ENCODE results near the gene MYO5B.
"Not testable (repeated sequence)": the region's sequence is repeated elsewhere in the genome, so short reads cannot be mapped to it uniquely, and the experiment has no call there.

The MYO5B gene

GRCh38 chr18:49811151-49811938 lies 383.6 kb downstream of the MYO5B start:
- TF ChIP-seq EZH2phosphoT487 (conservative IDR thresholded peaks at IDR 0.05; ENCODE audit: low read length) (no peak), CTCF (IDR thresholded peaks at IDR 0.05; ENCODE audit: insufficient read depth, low read length, poor library complexity, severe bottlenecking) (no peak)
- no peak overlapping the region for H2AFZ ChIP-seq (ENCODE audit: low read depth, low read length, severe bottlenecking)
- peaks cover 5% of the 10 kb centered on the region; the same call in 1 of the 2 replicates for H3F3A ChIP-seq (ENCODE audit: insufficient read depth)
- H3K4me2 ChIP-seq (ENCODE audit: low read depth, low read length, poor library complexity, severe bottlenecking): peak overlapping the region; percentile 83
- H3K27ac ChIP-seq (ENCODE audit: low read depth, low read length): peak overlapping the region; percentile 9; the same call in 1 of the 2 replicates
- H3K9me3 ChIP-seq (ENCODE audit: insufficient read depth, low read length): peaks cover 6% of the 10 kb centered on the region; the same call in 1 of the 2 replicates
- H3K9me2 ChIP-seq (replicated peaks; ENCODE audit: insufficient read depth, low read length): no peaks in the 10 kb centered on the region
- no peaks in the 10 kb centered on the region for H3K27me3 ChIP-seq (ENCODE audit: low read length)
- peaks cover 65% of the 10 kb centered on the region for H3K79me2 ChIP-seq (ENCODE audit: insufficient read depth, low read length)
- H3K4me3 ChIP-seq (ENCODE audit: insufficient read depth, low read length, poor library complexity, severe bottlenecking): no peak overlapping the region
- peaks cover 9% of the 10 kb centered on the region; the same call in 1 of the 2 replicates for H3K36me3 ChIP-seq (ENCODE audit: low read length)
- H4K20me1 ChIP-seq (ENCODE audit: low read depth, low read length): no peaks in the 10 kb centered on the region
- peak overlapping the region; percentile 82; the same call in 1 of the 2 replicates for H3K9ac ChIP-seq (ENCODE audit: low read length)

- H3K4me3 ChIP-seq (ENCODE audit: insufficient read depth, low read length, poor library complexity, severe bottlenecking); H3F3A ChIP-seq (ENCODE audit: insufficient read depth); H3K27me3 ChIP-seq (ENCODE audit: low read length); H3K9me3 ChIP-seq (ENCODE audit: insufficient read depth, low read length); H3K9me2 ChIP-seq (replicated peaks; ENCODE audit: insufficient read depth, low read length); H3K27ac ChIP-seq (ENCODE audit: low read depth, low read length); H2AFZ ChIP-seq (ENCODE audit: low read depth, low read length, severe bottlenecking); H4K20me1 ChIP-seq (ENCODE audit: low read depth, low read length); H3K36me3 ChIP-seq (ENCODE audit: low read length); H3K9ac ChIP-seq (ENCODE audit: low read length); H3K4me2 ChIP-seq (ENCODE audit: low read depth, low read length, poor library complexity, severe bottlenecking): not testable (repeated sequence)
- peaks cover 91% of the 10 kb centered on the region for H3K79me2 ChIP-seq (ENCODE audit: insufficient read depth, low read length)
These were observed 386.3 kb downstream of the MYO5B start for GRCh38 chr18:49808553-49809191.

GRCh38 chr18:49804096-49804495 lies 390.9 kb downstream of the MYO5B start:
- no peaks in the 10 kb centered on the region for H3K9me3 ChIP-seq (ENCODE audit: insufficient read depth, low read length)
- H3K9ac ChIP-seq (ENCODE audit: low read length): no peak overlapping the region
- H2AFZ ChIP-seq (ENCODE audit: low read depth, low read length, severe bottlenecking): no peak overlapping the region
- H3K27ac ChIP-seq (ENCODE audit: low read depth, low read length): no peak overlapping the region
- peaks cover 7% of the 10 kb centered on the region; the same call in 1 of the 2 replicates for H4K20me1 ChIP-seq (ENCODE audit: low read depth, low read length)
- H3F3A ChIP-seq (ENCODE audit: insufficient read depth): no peaks in the 10 kb centered on the region
- H3K4me2 ChIP-seq (ENCODE audit: low read depth, low read length, poor library complexity, severe bottlenecking): no peak overlapping the region
- H3K36me3 ChIP-seq (ENCODE audit: low read length): peaks cover 10% of the 10 kb centered on the region; the same call in 1 of the 2 replicates
- no peak overlapping the region for H3K4me3 ChIP-seq (ENCODE audit: insufficient read depth, low read length, poor library complexity, severe bottlenecking)
- TF ChIP-seq EZH2phosphoT487 (conservative IDR thresholded peaks at IDR 0.05; ENCODE audit: low read length): no peak
- TF ChIP-seq CTCF (IDR thresholded peaks at IDR 0.05; ENCODE audit: insufficient read depth, low read length, poor library complexity, severe bottlenecking): no peak
- H3K27me3 ChIP-seq (ENCODE audit: low read length): no peaks in the 10 kb centered on the region
- peaks cover 60% of the 10 kb centered on the region for H3K79me2 ChIP-seq (ENCODE audit: insufficient read depth, low read length)
- no peaks in the 10 kb centered on the region for H3K9me2 ChIP-seq (replicated peaks; ENCODE audit: insufficient read depth, low read length)

GRCh38 chr18:49802623-49803022 lies 392.3 kb downstream of the MYO5B start:
- peaks cover 7% of the 10 kb centered on the region; the same call in 1 of the 2 replicates for H4K20me1 ChIP-seq (ENCODE audit: low read depth, low read length)
- no peak overlapping the region for H3K4me3 ChIP-seq (ENCODE audit: insufficient read depth, low read length, poor library complexity, severe bottlenecking)
- no peaks in the 10 kb centered on the region for H3K9me2 ChIP-seq (replicated peaks; ENCODE audit: insufficient read depth, low read length)
- H3K9ac ChIP-seq (ENCODE audit: low read length): no peak overlapping the region
- H3K9me3 ChIP-seq (ENCODE audit: insufficient read depth, low read length): no peaks in the 10 kb centered on the region
- no peaks in the 10 kb centered on the region for H3F3A ChIP-seq (ENCODE audit: insufficient read depth)
- H3K27me3 ChIP-seq (ENCODE audit: low read length): no peaks in the 10 kb centered on the region
- H2AFZ ChIP-seq (ENCODE audit: low read depth, low read length, severe bottlenecking): no peak overlapping the region
- no peak overlapping the region for H3K4me2 ChIP-seq (ENCODE audit: low read depth, low read length, poor library complexity, severe bottlenecking)
- peaks cover 47% of the 10 kb centered on the region for H3K79me2 ChIP-seq (ENCODE audit: insufficient read depth, low read length)
- TF ChIP-seq CTCF (IDR thresholded peaks at IDR 0.05; ENCODE audit: insufficient read depth, low read length, poor library complexity, severe bottlenecking) (no peak), EZH2phosphoT487 (conservative IDR thresholded peaks at IDR 0.05; ENCODE audit: low read length) (no peak)
- no peak overlapping the region for H3K27ac ChIP-seq (ENCODE audit: low read depth, low read length)
- peaks cover 20% of the 10 kb centered on the region; the same call in 1 of the 2 replicates for H3K36me3 ChIP-seq (ENCODE audit: low read length)

GRCh38 chr18:49800491-49800890 lies 394.5 kb downstream of the MYO5B start:
- H4K20me1 ChIP-seq (ENCODE audit: low read depth, low read length); H3K4me2 ChIP-seq (ENCODE audit: low read depth, low read length, poor library complexity, severe bottlenecking); H3K9ac ChIP-seq (ENCODE audit: low read length); H3K9me3 ChIP-seq (ENCODE audit: insufficient read depth, low read length); H3K27me3 ChIP-seq (ENCODE audit: low read length); H3K9me2 ChIP-seq (replicated peaks; ENCODE audit: insufficient read depth, low read length); H3K27ac ChIP-seq (ENCODE audit: low read depth, low read length); H2AFZ ChIP-seq (ENCODE audit: low read depth, low read length, severe bottlenecking); H3K4me3 ChIP-seq (ENCODE audit: insufficient read depth, low read length, poor library complexity, severe bottlenecking); H3F3A ChIP-seq (ENCODE audit: insufficient read depth): not testable (repeated sequence)
- Histone ChIP-seq H3K36me3 (ENCODE audit: low read length) (peaks cover 36% of the 10 kb centered on the region; the same call in 1 of the 2 replicates), H3K79me2 (ENCODE audit: insufficient read depth, low read length) (peaks cover 25% of the 10 kb centered on the region)
